ENCODE results near the gene CAP2. TPM values are rescaled to one million over a fixed set of nuclear protein-coding genes. Genes with fewer than 3 reads are reported as not detected.

The CAP2 gene
- total and polyA plus RNA-seq, 9 of the 15 experiments (the other 6 are each of a cell fraction or from before 2014, with no cell fraction given): not detected

DNA sequence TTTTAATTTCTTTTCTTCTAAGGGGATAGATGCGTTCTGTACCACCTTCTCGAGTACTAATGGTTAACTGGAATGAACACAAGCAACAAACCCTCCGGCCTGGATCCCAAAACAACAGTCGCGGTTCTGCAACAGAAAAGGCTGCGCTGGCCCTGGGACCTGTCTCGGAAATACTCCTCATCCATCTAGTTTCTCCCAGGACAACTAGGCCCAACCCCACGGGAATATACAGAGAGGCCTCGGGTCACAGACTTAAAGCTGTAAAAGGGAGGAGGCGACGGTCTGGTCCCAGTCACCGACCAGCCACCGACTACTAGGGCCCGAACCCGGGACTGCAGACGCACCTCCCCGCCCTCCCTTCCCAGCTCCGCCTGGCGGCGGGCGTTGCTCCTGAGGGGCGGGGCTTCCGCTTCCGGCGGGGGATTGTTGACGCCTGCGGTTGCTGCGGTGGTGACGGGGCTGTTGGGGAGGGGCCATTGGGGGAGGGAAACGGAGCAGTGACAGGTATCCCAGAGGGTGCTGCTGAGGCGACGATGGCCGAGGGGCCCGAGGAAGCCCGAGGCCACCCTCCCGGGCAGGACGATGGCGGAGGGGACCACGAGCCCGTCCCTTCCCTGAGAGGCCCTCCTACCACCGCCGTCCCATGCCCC is 206.6 kb downstream of the CAP2 start, which contains the start of gene FAM8A1 (continued):
- peak; percentile 88 for TF ChIP-seq HMGN3 (IDR thresholded peaks at IDR 0.05; ENCODE audit: borderline replicate concordance, extremely low read depth, insufficient read length, low read depth, low read length)
- peak; percentile 92; the same call in 1 of the 2 replicates for TF ChIP-seq CBX1 (IDR thresholded peaks at IDR 0.05; ENCODE audit: low read depth)
- TF ChIP-seq NEUROD1 (IDR thresholded peaks at IDR 0.05; ENCODE audit: borderline replicate concordance, low read depth, low read length, partially characterized antibody): peak; percentile 68
- TF ChIP-seq FOXK2 (conservative IDR thresholded peaks at IDR 0.05 in 1 of 2, IDR thresholded peaks at IDR 0.05 in 1 of 2; ENCODE audit: low read depth in 2 of 2): peak; percentile 76 to 87; a peak in 2 of 4 replicates
- TF ChIP-seq SRF (CRISPR knock-in tag; IDR thresholded peaks at IDR 0.05): peak in 1 of 2 experiments; percentile 64; a peak in 2 of 4 replicates
- no peak for TF ChIP-seq ZNF830 (CRISPR knock-in tag; IDR thresholded peaks at IDR 0.05)
- no peak for TF ChIP-seq HDGF (IDR thresholded peaks at IDR 0.05)
- TF ChIP-seq ZBED1 (IDR thresholded peaks at IDR 0.05): 0 out of 2 replicates have a peak, but pooled peaks have one; percentile 48
- no peak for TF ChIP-seq NCOA1 (IDR thresholded peaks at IDR 0.05; ENCODE audit: low read depth)
- 0 out of 2 replicates have a peak, but pooled peaks have one; percentile 41 for TF ChIP-seq RNF2 (IDR thresholded peaks at IDR 0.05)
- no peak for TF ChIP-seq RFX5 (IDR thresholded peaks at IDR 0.05; ENCODE audit: low read depth, low read length)
- TF ChIP-seq FOSL1 (tag; conservative IDR thresholded peaks at IDR 0.05): peak; percentile 58; the same call in 1 of the 2 replicates
- TF ChIP-seq JUN (IDR thresholded peaks at IDR 0.05; ENCODE audit: borderline replicate concordance, low read depth, low read length): peak; percentile 47
- no peak for TF ChIP-seq JUN (CRISPR knock-in tag; IDR thresholded peaks at IDR 0.05; ENCODE audit: borderline replicate concordance)
- peak; percentile 56; the same call in 1 of the 2 replicates for TF ChIP-seq KLF6 (CRISPR knock-in tag; IDR thresholded peaks at IDR 0.05; ENCODE audit: borderline replicate concordance)
